Tibial nerve (tissue), 4 donors: ENCODE results near the gene BAIAP2. TPM values are rescaled to one million over a fixed set of nuclear protein-coding genes. Genes with fewer than 3 reads are reported as not detected.
A peak's percentile ranks its signal among the peaks of the same experiment; 100 is the strongest.

Experiments
- DNase-seq, 2 donors: peaks; one replicate each; pipeline ENCODE4 v3.0.0-alpha.2; 2019; ENCODE audit warnings: low spot score in 2 of 2
- H3K27ac ChIP-seq, 4 donors: fragments of 200-600 bp; sonication (generic) in 3 of 4; one replicate each; pipeline ENCODE4 v1.5.1; 2017 to 2019; ENCODE audit warnings: mild to moderate bottlenecking in 1 of 4
- H3K27me3 ChIP-seq, 2 donors: fragments of 200-600 bp; sonication (generic) in 1 of 2; one replicate each; pipeline versions ENCODE4 v1.5.1 to v1.6.0; 2017 to 2019
- H3K36me3 ChIP-seq, 3 donors: fragments of 200-600 bp; sonication (generic); one replicate each; pipeline ENCODE4 v1.5.1; 2018 to 2019
- H3K4me1 ChIP-seq, 4 donors: fragments of 200-600 bp; sonication (generic) in 3 of 4; one replicate each; pipeline ENCODE4 v1.5.1; 2017 to 2019
- H3K4me3 ChIP-seq, 4 donors: fragments of 200-600 bp; sonication (generic) in 3 of 4; one replicate each; pipeline ENCODE4 v1.5.1; 2017 to 2019; ENCODE audit warnings: mild to moderate bottlenecking in 1 of 4, moderate library complexity in 1 of 4
- H3K9me3 ChIP-seq, 4 donors: fragments of 200-600 bp; sonication (generic) in 3 of 4; one replicate each; pipeline ENCODE4 v1.5.1; 2017 to 2019
- CTCF ChIP-seq, 5 experiments: fragments of 200-600 bp in 3 of 5; fragments of 450-650 bp in 2 of 5; sonication (generic) in 3 of 5; IDR thresholded peaks; one replicate each; pipeline ENCODE4 v1.5.1; 2016 to 2019; ENCODE audit warnings: antibody characterized with exemption in 5 of 5, mild to moderate bottlenecking in 3 of 5, moderate library complexity in 2 of 5
- EP300 ChIP-seq, 2 donors: sonication (generic); formaldehyde crosslinking; IDR thresholded peaks; one replicate each; pipeline ENCODE4 v1.6.1; 2017; ENCODE audit warnings: antibody characterized with exemption in 2 of 2, mild to moderate bottlenecking in 1 of 2
- POLR2A ChIP-seq, 2 donors: fragments of 450-650 bp; IDR thresholded peaks; one replicate each; pipeline ENCODE4 v1.6.1; 2017; ENCODE audit warnings: antibody characterized with exemption in 2 of 2, mild to moderate bottlenecking in 2 of 2, moderate library complexity in 2 of 2
- WGBS, 2 donors: methylation state at CpG; one replicate each; pipeline ENCODE4 v1.1.5; 2018; 5-methylcytosine and 5-hydroxymethylcytosine counted together
- total RNA-seq, 4 donors: library from RNA; depleted of rRNA; stranded (reverse); fragments of >200 nt; gene quantifications; one replicate each; pipeline ENCODE4 v1.1.0, GENCODE V29; 2016

BAIAP2 gene
- total RNA-seq, 4 donors from 2014 or later = 49.5 to 81.2 (median 66.9) TPM

- Histone ChIP-seq H3K36me3 (peaks cover 0 to 29% (median 5%) of the 10 kb centered on the region in 3 donors), H3K9me3 (no peaks in the 10 kb centered on the region), H3K4me3 (peak overlapping the region; percentile 78 to 97 (median 92)), H3K27ac (peak overlapping the region; percentile 52 to 90 (median 81)), H3K27me3 (no peaks in the 10 kb centered on the region), H3K4me1 (peaks cover 0 to 43% (median 27%) of the 10 kb centered on the region in 4 donors)
- 43 to 49% methylated on average over 18 to 22 of the region's 22 CpGs for WGBS, 2 donors
- TF ChIP-seq CTCF (IDR thresholded peaks at IDR 0.05) (no peak), EP300 (IDR thresholded peaks at IDR 0.05) (no peak), POLR2A (IDR thresholded peaks at IDR 0.05) (no peak)
- DNase-seq = no peak
Measured at GRCh38 chr17:80990921-80991644, 43.9 kb upstream of the BAIAP2 start.

GRCh38 chr17:80991645-80992076 lies 43.3 kb upstream of the BAIAP2 start, which contains the start of gene CHMP6:
Gene CHMP6, plus strand, starts transcription at chr17:80991841. Its CDS starts 78 bp downstream, at chr17:80991919.
- peak; percentile 52 to 62 for DNase-seq
- 0% methylated on average over 16 to 48 of the region's 66 CpGs for WGBS, 2 donors
- Histone ChIP-seq H3K27ac (peak within 1 kb of the TSS; percentile 52 to 90 (median 81)), H3K9me3 (no peaks in the 10 kb centered on the region), H3K4me1 (peaks cover 0 to 43% (median 27%) of the 10 kb centered on the region in 4 donors), H3K27me3 (no peaks in the 10 kb centered on the region), H3K36me3 (peaks cover 2 to 34% (median 9%) of the 10 kb centered on the region in 3 donors), H3K4me3 (peak within 1 kb of the TSS; percentile 78 to 97 (median 92))
- TF ChIP-seq POLR2A (IDR thresholded peaks at IDR 0.05) = peak in 1 of 2 donors; percentile 27
- peak; percentile 26 to 94 (median 72) for TF ChIP-seq CTCF (IDR thresholded peaks at IDR 0.05)
- peak in 1 of 2 donors; percentile 57 for TF ChIP-seq EP300 (IDR thresholded peaks at IDR 0.05)

- Histone ChIP-seq H3K36me3 (peaks cover 2 to 41% (median 16%) of the 10 kb centered on the region in 3 donors), H3K4me3 (peak overlapping the region; percentile 78 to 97 (median 92)), H3K27ac (peak overlapping the region; percentile 52 to 90 (median 81)), H3K9me3 (no peaks in the 10 kb centered on the region), H3K27me3 (no peaks in the 10 kb centered on the region), H3K4me1 (peaks cover 0 to 43% (median 27%) of the 10 kb centered on the region in 4 donors)
- 4 to 7% methylated on average over 9 to 34 of the region's 90 CpGs for WGBS, 2 donors
- TF ChIP-seq POLR2A (IDR thresholded peaks at IDR 0.05) = no peak
- no peak for TF ChIP-seq CTCF (IDR thresholded peaks at IDR 0.05)
- no peak for TF ChIP-seq EP300 (IDR thresholded peaks at IDR 0.05)
- no peak for DNase-seq
Measured at GRCh38 chr17:80992077-80992947, 42.6 kb upstream of the BAIAP2 start.

GRCh38 chr17:80992948-80993624 lies 41.9 kb upstream of the BAIAP2 start:
- WGBS, 2 donors = 30 to 38% methylated on average over 17 of the region's 18 CpGs
- Histone ChIP-seq H3K27me3 (no peaks in the 10 kb centered on the region), H3K4me3 (peak overlapping the region in 3 of 4 donors; percentile 78 to 93 (median 90)), H3K27ac (peak overlapping the region in 1 of 4 donors; percentile 90), H3K9me3 (no peaks in the 10 kb centered on the region), H3K4me1 (peaks cover 0 to 43% (median 27%) of the 10 kb centered on the region in 4 donors), H3K36me3 (peaks cover 2 to 49% (median 21%) of the 10 kb centered on the region in 3 donors)
- no peak for TF ChIP-seq POLR2A (IDR thresholded peaks at IDR 0.05)
- TF ChIP-seq EP300 (IDR thresholded peaks at IDR 0.05) = no peak
- TF ChIP-seq CTCF (IDR thresholded peaks at IDR 0.05) = no peak
- no peak for DNase-seq
